ENCODE results near the gene ILK. TPM values are rescaled to one million over a fixed set of nuclear protein-coding genes. Genes with fewer than 3 reads are reported as not detected.

Gene ILK
- total RNA-seq, 4 donors from 2014 or later: 159 to 211 (median 169) TPM

DNA sequence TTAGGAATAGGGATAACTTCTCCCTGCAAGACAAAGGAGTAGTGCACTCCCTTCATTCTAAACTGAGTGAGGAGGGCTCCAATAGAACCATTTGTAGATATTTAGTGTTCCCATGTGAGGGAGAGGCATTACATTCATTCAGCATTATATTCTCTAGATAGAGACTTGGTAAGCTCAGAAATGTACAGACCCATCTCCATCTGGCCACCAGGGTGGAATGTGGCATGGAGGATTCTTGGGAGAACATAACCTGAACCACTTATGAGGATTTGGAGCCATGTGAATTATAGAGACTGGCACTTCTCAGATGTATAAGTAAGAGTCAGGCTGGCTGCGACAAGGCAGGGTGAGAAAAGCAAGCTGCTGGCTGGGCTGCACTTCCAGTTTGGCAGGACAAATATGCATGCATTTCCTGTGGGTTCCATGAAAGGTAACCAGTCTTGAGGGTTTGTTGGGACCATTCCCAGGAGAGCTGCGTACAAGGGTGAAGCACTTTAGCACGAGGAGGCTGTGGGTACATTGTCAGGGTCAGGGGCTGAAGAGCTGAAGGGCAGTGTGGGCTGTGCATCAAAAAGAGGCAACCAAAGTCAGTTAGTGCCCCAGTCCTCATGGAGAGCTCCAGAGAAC lies 9.3 kb upstream of the ILK start:
- 82 to 100% methylated on average over 1 to 3 of the region's 3 CpGs for WGBS, 2 donors (ENCODE audit: low coverage in 1 of 2)
- TF ChIP-seq, protein P1, sequence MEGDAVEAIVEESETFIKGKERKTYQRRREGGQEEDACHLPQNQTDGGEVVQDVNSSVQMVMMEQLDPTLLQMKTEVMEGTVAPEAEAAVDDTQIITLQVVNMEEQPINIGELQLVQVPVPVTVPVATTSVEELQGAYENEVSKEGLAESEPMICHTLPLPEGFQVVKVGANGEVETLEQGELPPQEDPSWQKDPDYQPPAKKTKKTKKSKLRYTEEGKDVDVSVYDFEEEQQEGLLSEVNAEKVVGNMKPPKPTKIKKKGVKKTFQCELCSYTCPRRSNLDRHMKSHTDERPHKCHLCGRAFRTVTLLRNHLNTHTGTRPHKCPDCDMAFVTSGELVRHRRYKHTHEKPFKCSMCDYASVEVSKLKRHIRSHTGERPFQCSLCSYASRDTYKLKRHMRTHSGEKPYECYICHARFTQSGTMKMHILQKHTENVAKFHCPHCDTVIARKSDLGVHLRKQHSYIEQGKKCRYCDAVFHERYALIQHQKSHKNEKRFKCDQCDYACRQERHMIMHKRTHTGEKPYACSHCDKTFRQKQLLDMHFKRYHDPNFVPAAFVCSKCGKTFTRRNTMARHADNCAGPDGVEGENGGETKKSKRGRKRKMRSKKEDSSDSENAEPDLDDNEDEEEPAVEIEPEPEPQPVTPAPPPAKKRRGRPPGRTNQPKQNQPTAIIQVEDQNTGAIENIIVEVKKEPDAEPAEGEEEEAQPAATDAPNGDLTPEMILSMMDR (IDR thresholded peaks at IDR 0.05): no peak
- TF ChIP-seq EP300 (IDR thresholded peaks at IDR 0.05; ENCODE audit: low read depth): no peak
- TF ChIP-seq POLR2AphosphoS5 (IDR thresholded peaks at IDR 0.05): no peak
- no peak for TF ChIP-seq POLR2A (IDR thresholded peaks at IDR 0.05)
- Histone ChIP-seq H3K27ac (peak overlapping the region in 2 of 4 donors; percentile 69 to 77), H3K4me3 (no peak overlapping the region), H3K4me1 (peaks cover 0 to 7% (median 4%) of the 10 kb centered on the region in 4 donors), H3K36me3 (peaks cover 0 to 7% (median under 1%) of the 10 kb centered on the region in 4 donors), H3K27me3 (no peaks in the 10 kb centered on the region), H3K9me3 (no peaks in the 10 kb centered on the region)
- DNase-seq: no peak
- in situ Hi-C loops (cut with MboI; ENCODE audit: low pct_ligation_motif_present in 1 of 4, low pct_unique_long_range_greater_than_20kb in 1 of 4, low sequenced_read_pairs in 3 of 4): no loop called here
- intact Hi-C loops (cut with DNase I; ENCODE audit: low total_unique reads): no loop called here

GRCh38 chr11:6596239-6596877 lies 7.2 kb upstream of the ILK start:
- no peak for DNase-seq
- Histone ChIP-seq H3K4me1 (peaks cover 0 to 7% (median 4%) of the 10 kb centered on the region in 4 donors), H3K36me3 (peaks cover 0 to 26% (median 10%) of the 10 kb centered on the region in 4 donors), H3K4me3 (no peak overlapping the region), H3K9me3 (no peaks in the 10 kb centered on the region), H3K27me3 (no peaks in the 10 kb centered on the region), H3K27ac (peak overlapping the region; percentile 21 to 77 (median 68))
- TF ChIP-seq POLR2A (IDR thresholded peaks at IDR 0.05) (no peak), POLR2AphosphoS5 (IDR thresholded peaks at IDR 0.05) (no peak), EP300 (IDR thresholded peaks at IDR 0.05; ENCODE audit: low read depth) (no peak)
- TF ChIP-seq, protein P1 (IDR thresholded peaks at IDR 0.05): no peak
- intact Hi-C loops (cut with DNase I; ENCODE audit: low total_unique reads) (no loop called here), in situ Hi-C loops (cut with MboI; ENCODE audit: low pct_ligation_motif_present in 1 of 4, low pct_unique_long_range_greater_than_20kb in 1 of 4, low sequenced_read_pairs in 3 of 4) (no loop called here)
- WGBS, 2 donors (ENCODE audit: low coverage in 1 of 2): 45 to 59% methylated on average over 4 to 5 of the region's 5 CpGs

GRCh38 chr11:6598555-6598954 lies 5.0 kb upstream of the ILK start:
- peaks cover 0 to 26% (median 10%) of the 10 kb centered on the region in 4 donors for H3K36me3 ChIP-seq
- no peak for DNase-seq
- WGBS, 2 donors (ENCODE audit: low coverage in 1 of 2): 90 to 92% methylated on average over 3 of the region's 3 CpGs
- no peaks in the 10 kb centered on the region for H3K9me3 ChIP-seq
- intact Hi-C loops (cut with DNase I; ENCODE audit: low total_unique reads): no loop called here
- TF ChIP-seq POLR2AphosphoS5 (IDR thresholded peaks at IDR 0.05) (no peak), POLR2A (IDR thresholded peaks at IDR 0.05) (no peak), EP300 (IDR thresholded peaks at IDR 0.05; ENCODE audit: low read depth) (no peak)
- TF ChIP-seq, protein P1 (IDR thresholded peaks at IDR 0.05): no peak
- in situ Hi-C loops (cut with MboI; ENCODE audit: low pct_ligation_motif_present in 1 of 4, low pct_unique_long_range_greater_than_20kb in 1 of 4, low sequenced_read_pairs in 3 of 4): no loop called here
- no peaks in the 10 kb centered on the region for H3K27me3 ChIP-seq
- H3K4me1 ChIP-seq: peaks cover 9 to 21% (median 16%) of the 10 kb centered on the region in 4 donors
- H3K27ac ChIP-seq: peak overlapping the region in 2 of 4 donors; percentile 69 to 77
- H3K4me3 ChIP-seq: no peak overlapping the region

DNA sequence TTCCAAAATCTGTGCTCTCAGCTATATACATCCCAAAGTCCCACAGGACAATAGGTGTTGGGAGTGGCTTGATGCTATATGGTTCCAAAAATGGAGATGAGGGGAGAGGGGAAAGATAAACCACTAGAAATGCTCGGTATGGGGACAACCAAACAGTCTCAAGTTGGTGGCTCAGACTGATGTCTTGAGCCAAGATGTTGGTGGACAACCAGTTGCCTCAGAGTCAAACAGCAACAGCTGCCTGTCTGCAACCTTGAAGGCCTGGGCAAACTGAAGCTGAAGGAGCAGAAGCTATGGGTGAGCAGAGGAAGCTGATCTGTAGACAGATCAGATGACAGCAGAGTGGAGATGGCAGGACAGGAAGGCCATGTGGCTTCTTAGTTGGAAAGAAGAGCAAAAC lies 4.1 kb upstream of the ILK start:
- H3K36me3 ChIP-seq: peaks cover 0 to 26% (median 10%) of the 10 kb centered on the region in 4 donors
- H3K9me3 ChIP-seq: no peaks in the 10 kb centered on the region
- no peak for DNase-seq
- WGBS, 2 donors (ENCODE audit: low coverage in 1 of 2): 67 to 74% methylated on average over 1 of the region's 1 CpG
- in situ Hi-C loops (cut with MboI; ENCODE audit: low pct_ligation_motif_present in 1 of 4, low pct_unique_long_range_greater_than_20kb in 1 of 4, low sequenced_read_pairs in 3 of 4): no loop called here
- H3K27ac ChIP-seq: no peak overlapping the region
- peaks cover 9 to 23% (median 17%) of the 10 kb centered on the region in 4 donors for H3K4me1 ChIP-seq
- intact Hi-C loops (cut with DNase I; ENCODE audit: low total_unique reads): no loop called here
- TF ChIP-seq EP300 (IDR thresholded peaks at IDR 0.05; ENCODE audit: low read depth) (no peak), POLR2AphosphoS5 (IDR thresholded peaks at IDR 0.05) (no peak), POLR2A (IDR thresholded peaks at IDR 0.05) (no peak)
- TF ChIP-seq, protein P1 (IDR thresholded peaks at IDR 0.05): no peak
- H3K27me3 ChIP-seq: no peaks in the 10 kb centered on the region
- H3K4me3 ChIP-seq: no peak overlapping the region
